Fibroblast of pulmonary artery (primary cell): Measurements from ENCODE around the gene CAPN5.
A peak's percentile ranks its signal among the peaks of the same experiment; 100 is the strongest.

Source experiments
- DNase-seq: peaks from one replicate; pipeline ENCODE4 v3.0.0-alpha.2; 2010; ENCODE audit warnings: low read depth
- H3K4me3 ChIP-seq: replicated peaks from 2 replicates; pipeline ENCODE4 v1.5.1; 2011; ENCODE audit warnings: low read depth, mild to moderate bottlenecking, control low read depth, low read length, moderate library complexity
- CTCF ChIP-seq: IDR thresholded peaks from 2 replicates; pipeline ENCODE4 v1.5.1; 2011; ENCODE audit warnings: mild to moderate bottlenecking, control low read depth, low read length, inconsistent platforms; ENCODE audit errors: missing control alignments

CAPN5 gene

GRCh38 chr11:77063407-77063806, 3.4 kb upstream of the CAPN5 start:
- no peak for TF ChIP-seq CTCF
- no peak for DNase-seq
- no peak overlapping the region for H3K4me3 ChIP-seq

DNA sequence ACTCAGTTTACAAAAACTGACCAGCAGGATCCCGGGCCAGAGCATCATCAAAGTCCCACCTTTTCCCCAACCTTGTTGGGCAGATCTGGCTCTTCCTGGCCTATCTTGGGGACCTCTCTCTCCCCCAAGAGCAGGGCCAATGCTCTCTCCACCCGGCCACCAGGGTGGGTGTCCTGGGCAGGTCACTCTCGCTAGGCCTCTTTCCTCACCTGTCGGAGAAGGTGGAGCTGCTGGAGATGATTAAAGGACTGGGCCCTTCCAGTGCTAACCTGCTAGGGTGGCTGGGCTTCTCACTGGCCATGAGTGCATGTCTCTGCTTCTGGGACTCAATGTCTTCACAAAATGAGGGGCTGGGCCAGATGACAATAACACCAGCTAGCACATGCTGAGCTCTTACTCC, 2.9 kb upstream of the CAPN5 start:
- H3K4me3 ChIP-seq: no peak overlapping the region
- DNase-seq: no peak
- no peak for TF ChIP-seq CTCF

GRCh38 chr11:77064648-77065217, 2.0 kb upstream of the CAPN5 start:
- DNase-seq: no peak

GRCh38 chr11:77065878-77066228, 918 bp upstream of the CAPN5 start:
- H3K4me3 ChIP-seq: peak overlapping the region; percentile 62
- peak; percentile 73 for DNase-seq
- no peak for TF ChIP-seq CTCF

More at GRCh38 chr11:77064648-77065217, 2.0 kb upstream of the CAPN5 start:
- H3K4me3 ChIP-seq: no peak overlapping the region
- no peak for TF ChIP-seq CTCF

DNA sequence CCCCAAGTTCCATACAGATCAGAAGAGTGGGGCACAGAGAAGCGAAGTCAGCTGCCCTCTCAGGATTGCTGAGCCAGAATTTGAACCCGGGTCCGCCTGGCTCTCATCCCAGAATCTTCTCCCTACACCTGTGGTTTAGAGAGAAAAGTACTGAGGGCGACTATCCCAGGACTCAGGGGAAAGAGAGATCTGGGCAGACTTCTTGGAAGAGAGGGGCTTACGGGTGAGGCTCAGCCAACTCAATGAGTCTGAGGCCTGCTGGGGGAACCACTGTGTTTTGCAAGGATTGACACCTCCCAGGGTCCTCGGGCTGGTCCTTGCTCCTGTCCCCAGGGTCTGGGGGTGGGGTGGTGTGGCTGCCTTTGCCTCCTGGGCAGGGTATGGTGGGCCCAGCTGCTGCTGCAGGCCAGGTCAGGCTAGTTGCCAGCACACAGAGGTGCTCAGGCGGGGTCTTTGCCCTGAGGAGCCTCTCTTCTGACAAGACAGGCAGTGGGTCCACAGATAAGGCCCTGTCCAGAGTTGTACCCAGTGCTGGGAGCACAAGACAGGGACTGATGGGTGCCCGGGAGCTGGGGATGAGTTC, 1.2 kb downstream of the CAPN5 start:
- DNase-seq: no peak
- no peak for TF ChIP-seq CTCF
- H3K4me3 ChIP-seq: peak overlapping the region; percentile 52

DNA sequence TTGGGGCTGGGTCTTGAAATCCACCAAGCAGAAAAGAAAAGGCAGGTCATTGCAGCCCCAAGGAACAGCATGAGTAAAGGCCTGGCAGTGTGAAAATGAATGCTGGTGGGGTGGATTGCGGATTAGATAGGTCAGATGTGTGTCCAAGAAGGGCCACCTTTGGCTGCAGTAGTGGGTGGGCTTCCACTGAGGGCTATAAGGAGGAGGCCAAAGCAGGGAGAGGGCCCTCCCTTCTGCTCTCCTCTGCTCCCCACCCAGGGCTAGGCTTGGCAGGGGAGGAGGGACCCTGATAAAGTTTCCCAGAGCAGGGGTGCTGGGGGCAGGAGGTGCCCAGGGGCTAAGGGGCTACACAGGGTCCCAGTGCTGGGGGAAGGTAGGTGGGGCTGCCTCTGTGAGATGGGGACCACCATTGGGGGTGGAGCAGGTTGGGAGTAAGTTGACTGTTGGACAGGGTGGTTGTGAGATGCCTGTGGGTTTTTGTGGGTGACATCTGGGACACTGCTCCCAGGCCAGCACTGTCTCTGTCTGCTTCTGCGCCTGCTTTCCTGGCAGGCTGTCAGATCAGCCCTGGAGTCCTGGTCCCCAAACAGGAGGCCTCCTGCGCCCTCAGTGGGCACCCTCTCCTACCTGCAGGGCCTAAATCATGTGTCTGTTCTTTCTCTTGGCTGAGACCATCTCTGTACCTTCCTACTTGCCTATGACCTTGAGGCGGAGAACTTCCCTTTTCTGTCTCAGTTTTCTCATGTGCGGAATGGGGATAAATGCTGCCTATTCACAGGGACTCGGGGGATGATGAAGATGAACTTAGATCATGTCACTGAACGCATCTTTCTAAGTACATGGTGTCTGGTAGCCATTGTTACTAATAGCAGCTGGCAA, 1.9 kb downstream of the CAPN5 start:
- DNase-seq: no peak
- H3K4me3 ChIP-seq: no peak overlapping the region
- TF ChIP-seq CTCF: no peak
